Measurements from ENCODE around the gene KIF13A. TPM values are rescaled to one million over a fixed set of nuclear protein-coding genes. Genes with fewer than 3 reads are reported as not detected.

Gene KIF13A
- total RNA-seq, 3 donors from 2014 or later: 45.6 to 85.9 (median 46.9) TPM

- DNase-seq (peak; percentile 69 to 77 (median 74)), ATAC-seq (peak; percentile 56)
- Histone ChIP-seq H3K9me3 (no peaks in the 10 kb centered on the region), H3K36me3 (ENCODE audit: low read depth) (no peaks in the 10 kb centered on the region), H3K4me3 (peak overlapping the region; percentile 38), H3K4me1 (ENCODE audit: low read depth) (peaks cover 26% of the 10 kb centered on the region)
- intact Hi-C loops (cut with DNase I, micrococcal nuclease): no loop called here
- TF ChIP-seq CTCF (IDR thresholded peaks at IDR 0.05): no peak
These were observed 584 bp downstream of the KIF13A start for GRCh38 chr6:17986656-17987446.

- H3K4me3 ChIP-seq: peak overlapping the region; percentile 38
- ATAC-seq: no peak
- TF ChIP-seq CTCF (IDR thresholded peaks at IDR 0.05): no peak
- H3K36me3 ChIP-seq (ENCODE audit: low read depth): no peaks in the 10 kb centered on the region
- intact Hi-C loops (cut with DNase I, micrococcal nuclease): no loop called here
- DNase-seq: no peak
- no peaks in the 10 kb centered on the region for H3K9me3 ChIP-seq
- H3K4me1 ChIP-seq (ENCODE audit: low read depth): peaks cover 26% of the 10 kb centered on the region
These were observed 1.3 kb downstream of the KIF13A start for GRCh38 chr6:17985934-17986655.

GRCh38 chr6:17984812-17985670 is 2.4 kb downstream of the KIF13A start:
- DNase-seq: no peak
- intact Hi-C loops (cut with DNase I, micrococcal nuclease): no loop called here
- Histone ChIP-seq H3K4me1 (ENCODE audit: low read depth) (peaks cover 26% of the 10 kb centered on the region), H3K4me3 (no peak overlapping the region), H3K9me3 (no peaks in the 10 kb centered on the region), H3K36me3 (ENCODE audit: low read depth) (no peaks in the 10 kb centered on the region)
- no peak for ATAC-seq
- no peak for TF ChIP-seq CTCF (IDR thresholded peaks at IDR 0.05)

GRCh38 chr6:17984399-17984798 is 3.0 kb downstream of the KIF13A start:
- no peak for TF ChIP-seq CTCF (IDR thresholded peaks at IDR 0.05)
- ATAC-seq (no peak), DNase-seq (no peak)
- H3K36me3 ChIP-seq (ENCODE audit: low read depth): no peaks in the 10 kb centered on the region
- intact Hi-C loops (cut with DNase I, micrococcal nuclease): no loop called here
- H3K4me1 ChIP-seq (ENCODE audit: low read depth): peaks cover 26% of the 10 kb centered on the region
- H3K9me3 ChIP-seq: no peaks in the 10 kb centered on the region
- no peak overlapping the region for H3K4me3 ChIP-seq

GRCh38 chr6:17983730-17984129 is 3.7 kb downstream of the KIF13A start:
- Histone ChIP-seq H3K4me3 (no peak overlapping the region), H3K36me3 (ENCODE audit: low read depth) (no peaks in the 10 kb centered on the region), H3K9me3 (no peaks in the 10 kb centered on the region), H3K4me1 (ENCODE audit: low read depth) (peaks cover 22% of the 10 kb centered on the region)
- no peak for TF ChIP-seq CTCF (IDR thresholded peaks at IDR 0.05)
- DNase-seq: peak in 1 of 3 donors; percentile 35
- ATAC-seq: peak; percentile 54
- intact Hi-C loops (cut with DNase I, micrococcal nuclease): no loop called here
